WTC11 (cell line): ENCODE data around the gene NUDT14. TPM values are rescaled to one million over a fixed set of nuclear protein-coding genes. Genes with fewer than 3 reads are reported as not detected.

Source experiments
- ATAC-seq: fragments of 200-7000 bp; cut with Tn5 transposase; 2 replicates; pipeline ENCODE4 v1.10.0; 2021; ENCODE audit warnings: mild to moderate bottlenecking, moderate library complexity
- CTCF ChIA-PET: fragments of 300-600 bp; sonication (Branson Sonifier 250); formaldehyde crosslinking; loops from one replicate; lab custom pipeline; 2021; ENCODE audit warnings: antibody characterized with exemption; lab: Charles Lee
- POLR2A ChIA-PET: fragments of 350-600 bp; sonication (Branson Sonifier 250); formaldehyde crosslinking; loops from one replicate; lab custom pipeline; 2021; ENCODE audit warnings: antibody characterized with exemption; lab: Charles Lee
- DNase-seq: peaks from one replicate; pipeline ENCODE4 v3.0.0; 2021; ENCODE audit warnings: low spot score
- H3K27ac Mint-ChIP-seq: 2 replicates; pipeline ENCODE4 v1.8.0; 2021; ENCODE audit warnings: mixed read lengths
- H3K27me3 Mint-ChIP-seq: 2 replicates; pipeline ENCODE4 v1.8.0; 2021; ENCODE audit warnings: low read depth, mild to moderate bottlenecking, moderate library complexity, mixed read lengths
- H3K36me3 Mint-ChIP-seq: 2 replicates; pipeline ENCODE4 v1.8.0; 2021; ENCODE audit warnings: mixed read lengths
- H3K4me1 Mint-ChIP-seq: 2 replicates; pipeline ENCODE4 v1.8.0; 2022; ENCODE audit warnings: mixed read lengths
- H3K4me3 Mint-ChIP-seq: 2 replicates; pipeline ENCODE4 v1.8.0; 2021; ENCODE audit warnings: mild to moderate bottlenecking, moderate library complexity, mixed read lengths
- H3K9me3 Mint-ChIP-seq: 2 replicates; pipeline ENCODE4 v1.8.0; 2021; ENCODE audit warnings: mixed read lengths
- ATF6 ChIP-seq: sonication (generic); formaldehyde crosslinking; IDR thresholded peaks from 2 replicates; pipeline ENCODE4 v1.8.1; 2023; ENCODE audit warnings: mild to moderate bottlenecking, missing genetic modification reagents
- CREB1 ChIP-seq: sonication (generic); formaldehyde crosslinking; IDR thresholded peaks from 2 replicates; pipeline ENCODE4 v1.8.0; 2023; ENCODE audit warnings: mild to moderate bottlenecking, missing genetic modification reagents
- CREM ChIP-seq: sonication (generic); formaldehyde crosslinking; IDR thresholded peaks from 2 replicates; pipeline ENCODE4 v1.8.1; 2022; ENCODE audit warnings: mild to moderate bottlenecking, missing genetic modification reagents, moderate library complexity
- GTF2I ChIP-seq: fragments of 250-450 bp; sonication (Bioruptor Pico); conservative IDR thresholded peaks from 2 replicates; pipeline ENCODE4 v1.4.0; 2021; ENCODE audit warnings: mild to moderate bottlenecking
- KAT7 ChIP-seq: sonication (generic); formaldehyde crosslinking; IDR thresholded peaks from 2 replicates; pipeline ENCODE4 v1.8.1; 2023; ENCODE audit warnings: missing genetic modification reagents, mild to moderate bottlenecking, borderline replicate concordance
- MXD4 ChIP-seq: fragments of 250-450 bp; sonication (Bioruptor Pico); IDR thresholded peaks from 2 replicates; pipeline ENCODE4 v1.8.0; 2021; ENCODE audit warnings: mild to moderate bottlenecking, moderate library complexity, borderline replicate concordance
- OVOL2 ChIP-seq: fragments of 250-450 bp; sonication (Bioruptor Pico); IDR thresholded peaks from 2 replicates; pipeline ENCODE4 v1.9.0; 2021; ENCODE audit warnings: mild to moderate bottlenecking, borderline replicate concordance
- SMAD4 ChIP-seq: sonication (generic); formaldehyde crosslinking; IDR thresholded peaks from 2 replicates; pipeline ENCODE4 v1.8.0; 2022; ENCODE audit warnings: mild to moderate bottlenecking, missing genetic modification reagents
- TCF7 ChIP-seq: sonication (generic); formaldehyde crosslinking; IDR thresholded peaks from 2 replicates; pipeline ENCODE4 v1.8.0; 2022; ENCODE audit warnings: mild to moderate bottlenecking, low read depth, missing genetic modification reagents, moderate library complexity
- USF1 ChIP-seq: sonication (generic); formaldehyde crosslinking; IDR thresholded peaks from 2 replicates; pipeline ENCODE4 v1.8.0; 2022; ENCODE audit warnings: mild to moderate bottlenecking, missing genetic modification reagents
- ZMAT4 ChIP-seq: fragments of 250-450 bp; sonication (Bioruptor Pico); IDR thresholded peaks from 2 replicates; pipeline ENCODE4 v1.9.0; 2021; ENCODE audit warnings: mild to moderate bottlenecking
- ZNF121 ChIP-seq: sonication (generic); formaldehyde crosslinking; IDR thresholded peaks from 2 replicates; pipeline ENCODE4 v1.8.0; 2023; ENCODE audit warnings: missing genetic modification reagents
- ZNF232 ChIP-seq: sonication (generic); formaldehyde crosslinking; IDR thresholded peaks from 2 replicates; pipeline ENCODE4 v1.8.0; 2022; ENCODE audit warnings: mild to moderate bottlenecking, missing genetic modification reagents
- ZNF263 ChIP-seq: sonication (generic); formaldehyde crosslinking; IDR thresholded peaks from 2 replicates; pipeline ENCODE4 v1.8.1; 2022; ENCODE audit warnings: low read depth, mild to moderate bottlenecking, moderate library complexity, missing genetic modification reagents
- ZNF416 ChIP-seq: fragments of 250-450 bp; sonication (Bioruptor Pico); IDR thresholded peaks from 2 replicates; pipeline ENCODE4 v1.9.0; 2021; ENCODE audit warnings: mild to moderate bottlenecking, inconsistent platforms
- ZNF423 ChIP-seq: fragments of 250-450 bp; sonication (Bioruptor Pico); IDR thresholded peaks from 2 replicates; pipeline ENCODE4 v2.1.2; 2022; ENCODE audit warnings: mild to moderate bottlenecking, moderate library complexity
- ZNF671 ChIP-seq: fragments of 250-450 bp; sonication (Bioruptor Pico); IDR thresholded peaks from 2 replicates; pipeline ENCODE4 v1.8.0; 2021; ENCODE audit warnings: mild to moderate bottlenecking
- total RNA-seq: library from RNA; stranded (reverse); gene quantifications from 3 replicates; pipeline ENCODE4 v1.2.3, GENCODE V29; 2021
- TF ChIP-seq, protein P1 (sequence below): sonication (generic); formaldehyde crosslinking; IDR thresholded peaks from 2 replicates; pipeline ENCODE4 v1.8.0; 2022; ENCODE audit warnings: missing genetic modification reagents
- TF ChIP-seq, protein P2 (sequence below): sonication (generic); formaldehyde crosslinking; IDR thresholded peaks from 2 replicates; pipeline ENCODE4 v1.8.1; 2022; ENCODE audit warnings: low read depth, missing genetic modification reagents, borderline replicate concordance

Gene NUDT14
- total RNA-seq, 1 experiment from 2014 or later = 35.4 TPM

GRCh38 chr14:105210266-105211025, 29.3 kb upstream of the NUDT14 start (continued):
- TF ChIP-seq TCF7 (no peak), ATF6 (CRISPR knock-in tag) (no peak), ZNF121 (CRISPR knock-in tag) (no peak), CREB1 (CRISPR knock-in tag) (no peak), KAT7 (CRISPR knock-in tag) (no peak), ZNF416 (CRISPR knock-in tag) (no peak), CREM (CRISPR knock-in tag) (no peak)
- TF ChIP-seq, protein P1, sequence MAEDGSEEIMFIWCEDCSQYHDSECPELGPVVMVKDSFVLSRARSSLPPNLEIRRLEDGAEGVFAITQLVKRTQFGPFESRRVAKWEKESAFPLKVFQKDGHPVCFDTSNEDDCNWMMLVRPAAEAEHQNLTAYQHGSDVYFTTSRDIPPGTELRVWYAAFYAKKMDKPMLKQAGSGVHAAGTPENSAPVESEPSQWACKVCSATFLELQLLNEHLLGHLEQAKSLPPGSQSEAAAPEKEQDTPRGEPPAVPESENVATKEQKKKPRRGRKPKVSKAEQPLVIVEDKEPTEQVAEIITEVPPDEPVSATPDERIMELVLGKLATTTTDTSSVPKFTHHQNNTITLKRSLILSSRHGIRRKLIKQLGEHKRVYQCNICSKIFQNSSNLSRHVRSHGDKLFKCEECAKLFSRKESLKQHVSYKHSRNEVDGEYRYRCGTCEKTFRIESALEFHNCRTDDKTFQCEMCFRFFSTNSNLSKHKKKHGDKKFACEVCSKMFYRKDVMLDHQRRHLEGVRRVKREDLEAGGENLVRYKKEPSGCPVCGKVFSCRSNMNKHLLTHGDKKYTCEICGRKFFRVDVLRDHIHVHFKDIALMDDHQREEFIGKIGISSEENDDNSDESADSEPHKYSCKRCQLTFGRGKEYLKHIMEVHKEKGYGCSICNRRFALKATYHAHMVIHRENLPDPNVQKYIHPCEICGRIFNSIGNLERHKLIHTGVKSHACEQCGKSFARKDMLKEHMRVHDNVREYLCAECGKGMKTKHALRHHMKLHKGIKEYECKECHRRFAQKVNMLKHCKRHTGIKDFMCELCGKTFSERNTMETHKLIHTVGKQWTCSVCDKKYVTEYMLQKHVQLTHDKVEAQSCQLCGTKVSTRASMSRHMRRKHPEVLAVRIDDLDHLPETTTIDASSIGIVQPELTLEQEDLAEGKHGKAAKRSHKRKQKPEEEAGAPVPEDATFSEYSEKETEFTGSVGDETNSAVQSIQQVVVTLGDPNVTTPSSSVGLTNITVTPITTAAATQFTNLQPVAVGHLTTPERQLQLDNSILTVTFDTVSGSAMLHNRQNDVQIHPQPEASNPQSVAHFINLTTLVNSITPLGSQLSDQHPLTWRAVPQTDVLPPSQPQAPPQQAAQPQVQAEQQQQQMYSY (CRISPR knock-in tag) = no peak
- TF ChIP-seq, protein P2, sequence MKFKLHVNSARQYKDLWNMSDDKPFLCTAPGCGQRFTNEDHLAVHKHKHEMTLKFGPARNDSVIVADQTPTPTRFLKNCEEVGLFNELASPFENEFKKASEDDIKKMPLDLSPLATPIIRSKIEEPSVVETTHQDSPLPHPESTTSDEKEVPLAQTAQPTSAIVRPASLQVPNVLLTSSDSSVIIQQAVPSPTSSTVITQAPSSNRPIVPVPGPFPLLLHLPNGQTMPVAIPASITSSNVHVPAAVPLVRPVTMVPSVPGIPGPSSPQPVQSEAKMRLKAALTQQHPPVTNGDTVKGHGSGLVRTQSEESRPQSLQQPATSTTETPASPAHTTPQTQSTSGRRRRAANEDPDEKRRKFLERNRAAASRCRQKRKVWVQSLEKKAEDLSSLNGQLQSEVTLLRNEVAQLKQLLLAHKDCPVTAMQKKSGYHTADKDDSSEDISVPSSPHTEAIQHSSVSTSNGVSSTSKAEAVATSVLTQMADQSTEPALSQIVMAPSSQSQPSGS (CRISPR knock-in tag) = no peak
- TF ChIP-seq, all 79 proteins: peak for 0

DNA sequence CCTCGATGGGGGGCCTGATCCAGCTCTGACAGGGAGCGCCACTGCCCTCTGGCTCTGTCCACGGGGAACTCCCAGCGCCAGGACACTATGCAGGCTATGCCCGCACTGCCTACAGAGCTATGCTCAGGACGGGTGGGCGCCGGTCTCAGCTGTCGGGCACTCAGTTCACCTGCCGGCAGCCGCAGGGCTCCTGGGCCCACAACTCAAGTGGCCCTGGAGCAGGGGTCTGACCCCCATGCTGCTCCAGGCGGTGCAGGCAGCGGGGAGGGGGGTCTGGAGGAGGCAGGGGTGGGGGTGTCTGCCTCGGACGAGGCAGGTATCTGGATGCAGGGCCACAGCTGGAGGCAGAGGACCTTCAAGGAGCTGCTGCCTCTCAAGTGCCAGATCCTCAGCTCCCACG, 28.5 kb upstream of the NUDT14 start:
- no peaks in the 10 kb centered on the region for H3K9me3 Mint-ChIP-seq
- no peak overlapping the region for H3K27ac Mint-ChIP-seq
- CTCF ChIA-PET = interaction anchor here (1.0 to 1.2 kb wide), 2 partner anchors 9 to 142 kb away, joined by 3 read pairs; no protein-coding TSS in a partner anchor
- no peaks in the 10 kb centered on the region for H3K36me3 Mint-ChIP-seq
- POLR2A ChIA-PET = no interaction called here
- TF ChIP-seq SMAD4 (CRISPR knock-in tag) (no peak), ZNF232 (no peak)
- H3K27me3 Mint-ChIP-seq = no peaks in the 10 kb centered on the region
- no peak overlapping the region for H3K4me3 Mint-ChIP-seq
- ATAC-seq = no peak
- H3K4me1 Mint-ChIP-seq = no peaks in the 10 kb centered on the region
- no peak for DNase-seq

- no peaks in the 10 kb centered on the region for H3K36me3 Mint-ChIP-seq
- DNase-seq (no peak), ATAC-seq (no peak)
- TF ChIP-seq ZNF263 (CRISPR knock-in tag) = no peak
- no peak for TF ChIP-seq ZNF671 (CRISPR knock-in tag)
- no peak for TF ChIP-seq OVOL2
- TF ChIP-seq ZMAT4 = no peak
- TF ChIP-seq ZNF423 (CRISPR knock-in tag) = no peak
- no peak for TF ChIP-seq GTF2I (CRISPR knock-in tag)
- no peak for TF ChIP-seq USF1 (CRISPR knock-in tag)
- no peak for TF ChIP-seq MXD4
- peak overlapping the region; percentile 78; the same call in 1 of the 2 replicates for H3K27ac Mint-ChIP-seq
- ChIA-PET CTCF (interaction anchor here (1.0 to 1.2 kb wide), 2 partner anchors 9 to 143 kb away, joined by 3 read pairs; no protein-coding TSS in a partner anchor), POLR2A (no interaction called here)
- H3K4me1 Mint-ChIP-seq = no peaks in the 10 kb centered on the region
- H3K4me3 Mint-ChIP-seq = no peak overlapping the region
- H3K27me3 Mint-ChIP-seq = no peaks in the 10 kb centered on the region
- H3K9me3 Mint-ChIP-seq = no peaks in the 10 kb centered on the region
Observed at GRCh38 chr14:105209091-105209490, 28.0 kb upstream of the NUDT14 start.
